HG02588 (cell line): Measurements from ENCODE around the gene USP4.
"Not testable (repeated sequence)": the region's sequence is repeated elsewhere in the genome, so short reads cannot be mapped to it uniquely, and the experiment has no call there.

Source experiments
- ATAC-seq: cut with Tn5 transposase; IDR thresholded peaks from one replicate; pipeline ENCODE4 v1.9.1; 2021; ENCODE audit warnings: mild to moderate bottlenecking, moderate library complexity; ENCODE audit not compliant: unreplicated experiment

USP4 gene

GRCh38 chr3:49339941-49340800, at the start of gene USP4:
Gene USP4, minus strand, starts transcription at chr3:49340053. Its CDS starts 29 bp downstream, at chr3:49340024.
- peak; percentile 85 for ATAC-seq

- ATAC-seq = no peak
Measured at GRCh38 chr3:49389297-49389696, 49.4 kb upstream of the USP4 start.

- ATAC-seq = no peak
Measured at GRCh38 chr3:49388289-49388820, 48.5 kb upstream of the USP4 start.

GRCh38 chr3:49387721-49388120, 47.9 kb upstream of the USP4 start:
- no peak for ATAC-seq

GRCh38 chr3:49386056-49386756, 46.4 kb upstream of the USP4 start:
- ATAC-seq = no peak

GRCh38 chr3:49385617-49386016, 45.8 kb upstream of the USP4 start:
- ATAC-seq = no peak

- no peak for ATAC-seq
Measured at GRCh38 chr3:49383387-49383786, 43.5 kb upstream of the USP4 start.

GRCh38 chr3:49378249-49378895, 38.5 kb upstream of the USP4 start:
- ATAC-seq = no peak

GRCh38 chr3:49377483-49377882, 37.6 kb upstream of the USP4 start:
- ATAC-seq = no peak

- no peak for ATAC-seq
Measured at GRCh38 chr3:49371946-49372345, 32.1 kb upstream of the USP4 start.

GRCh38 chr3:49370585-49371290, 30.9 kb upstream of the USP4 start:
- no peak for ATAC-seq

GRCh38 chr3:49362561-49362960, 22.7 kb upstream of the USP4 start:
- no peak for ATAC-seq

GRCh38 chr3:49359623-49360022, 19.8 kb upstream of the USP4 start:
- no peak for ATAC-seq

GRCh38 chr3:49358884-49359225, 19.0 kb upstream of the USP4 start:
- ATAC-seq = peak; percentile 3

- peak; percentile 87 for ATAC-seq
Measured at GRCh38 chr3:49358217-49358883, 18.5 kb upstream of the USP4 start, which contains the start of gene GPX1. Gene GPX1, minus strand, starts transcription at chr3:49358353. Its CDS starts 75 bp downstream, at chr3:49358278.

GRCh38 chr3:49357443-49358216, 17.8 kb upstream of the USP4 start:
- not testable (repeated sequence) for ATAC-seq

- ATAC-seq = not testable (repeated sequence)
Measured at GRCh38 chr3:49357095-49357442, 17.2 kb upstream of the USP4 start.

GRCh38 chr3:49352890-49353421, 13.1 kb upstream of the USP4 start:
- ATAC-seq = no peak

- ATAC-seq = no peak
Measured at GRCh38 chr3:49352281-49352680, 12.4 kb upstream of the USP4 start.
